SK-N-SH (cell line): ENCODE results near the gene OR1I1. TPM values are rescaled to one million over a fixed set of nuclear protein-coding genes. Genes with fewer than 3 reads are reported as not detected.
A peak's percentile ranks its signal among the peaks of the same experiment; 100 is the strongest.

Experiments used
- CTCF ChIA-PET: fragments of 300-600, 350-600 bp; formaldehyde crosslinking; extraction: SDS; loops from one replicate; lab custom pipeline; 2021; lab: Yijun Ruan, JAX
- POLR2A ChIA-PET: fragments of 350-600 bp; sonication (Branson Sonifier 250); formaldehyde crosslinking; extraction: SDS; loops from one replicate; lab custom pipeline; 2020; ENCODE audit warnings: antibody characterized with exemption, inconsistent platforms; lab: Yijun Ruan, JAX
- DNase-seq: peaks from one replicate; pipeline ENCODE4 v3.0.0; 2012
- H2AFZ ChIP-seq: fragments of 200-600 bp; sonication (generic); 2 replicates; pipeline ENCODE4 v1.8.1; 2016; ENCODE audit warnings: antibody characterized with exemption, mild to moderate bottlenecking, low read depth
- H3F3A ChIP-seq: fragments of 200-600 bp; sonication (generic); replicated peaks from 2 replicates; pipeline ENCODE3; 2016; ENCODE audit warnings: antibody characterized with exemption, mild to moderate bottlenecking; ENCODE audit not compliant: insufficient read depth
- H3K27ac ChIP-seq, 2 experiments: fragments of 200-500 bp in 1 of 2; fragments of 200-600 bp in 1 of 2; sonication (Bioruptor generic) in 1 of 2; sonication (generic), shearing (Covaris generic) in 1 of 2; 2 replicates each; pipeline versions ENCODE4 v1.5.1 to v1.6.1; 2014 to 2016; ENCODE audit warnings: low read depth in 2 of 2, inconsistent platforms in 1 of 2, low read length in 1 of 2, mild to moderate bottlenecking in 1 of 2, mixed read lengths in 1 of 2
- H3K27me3 ChIP-seq: fragments of 200-600 bp; sonication (generic), shearing (Covaris generic); 2 replicates; pipeline ENCODE4 v1.6.1; 2016; ENCODE audit warnings: mixed run types; ENCODE audit not compliant: insufficient read depth
- H3K36me3 ChIP-seq, 2 experiments: fragments of 200-500 bp in 1 of 2; fragments of 200-600 bp in 1 of 2; sonication (Bioruptor generic) in 1 of 2; sonication (generic) in 1 of 2; replicated peaks in 1 of 2; 2 replicates each; pipeline versions ENCODE3 to v1.5.1; 2014 to 2016; ENCODE audit warnings: low read length in 1 of 2, mild to moderate bottlenecking in 1 of 2; ENCODE audit not compliant: insufficient read depth in 2 of 2, control insufficient read depth in 1 of 2
- H3K4me1 ChIP-seq, 2 experiments: fragments of 200-500 bp in 1 of 2; fragments of 200-600 bp in 1 of 2; sonication (Bioruptor generic) in 1 of 2; sonication (generic), shearing (Covaris generic) in 1 of 2; 2 replicates each; pipeline versions ENCODE4 v1.5.1 to v1.6.1; 2014 to 2016; ENCODE audit warnings: low read depth in 1 of 2, low read length in 1 of 2, mixed run types in 1 of 2; ENCODE audit not compliant: insufficient read depth in 2 of 2, control insufficient read depth in 1 of 2
- H3K4me2 ChIP-seq: fragments of 200-600 bp; sonication (generic), shearing (Covaris generic); 2 replicates; pipeline ENCODE4 v1.6.1; 2017; ENCODE audit warnings: mixed run types
- H3K4me3 ChIP-seq, 2 experiments: fragments of 200-500 bp in 1 of 2; fragments of 200-600 bp in 1 of 2; sonication (Bioruptor generic) in 1 of 2; sonication (generic), shearing (Covaris generic) in 1 of 2; 2 replicates each; pipeline versions ENCODE4 v1.5.1 to v1.8.1; 2014 to 2016; ENCODE audit warnings: low read depth in 2 of 2, inconsistent platforms in 1 of 2, low read length in 1 of 2, mild to moderate bottlenecking in 1 of 2, mixed read lengths in 1 of 2, moderate library complexity in 1 of 2
- H3K79me2 ChIP-seq: fragments of 200-600 bp; sonication (generic); 2 replicates; pipeline ENCODE4 v1.8.1; 2017; ENCODE audit warnings: mild to moderate bottlenecking; ENCODE audit not compliant: insufficient read depth
- H3K9ac ChIP-seq: fragments of 200-600 bp; sonication (generic); 2 replicates; pipeline ENCODE4 v1.6.1; 2017; ENCODE audit warnings: mixed run types
- H3K9me2 ChIP-seq: fragments of 200-600 bp; sonication (generic); 2 replicates; pipeline ENCODE4 v1.6.1; 2017; ENCODE audit warnings: mixed run types
- H3K9me3 ChIP-seq: fragments of 200-600 bp; sonication (generic); 2 replicates; pipeline ENCODE4 v1.6.1; 2017; ENCODE audit warnings: mixed run types, mild to moderate bottlenecking, moderate library complexity
- H4K20me1 ChIP-seq: fragments of 200-600 bp; sonication (generic); 2 replicates; pipeline ENCODE4 v1.6.1; 2017; ENCODE audit warnings: mild to moderate bottlenecking, mixed run types; ENCODE audit not compliant: insufficient read depth
- ELF1 ChIP-seq: IDR thresholded peaks from 2 replicates; pipeline ENCODE4 v1.4.0; 2012
- FOXJ3 ChIP-seq: sonication (generic); formaldehyde crosslinking; IDR thresholded peaks from 2 replicates; pipeline ENCODE4 v1.5.1; 2020; ENCODE audit warnings: mild to moderate bottlenecking, missing genetic modification reagents
- GABPA ChIP-seq: IDR thresholded peaks from 2 replicates; pipeline ENCODE4 v1.4.0; 2012; ENCODE audit warnings: low read depth, mild to moderate bottlenecking
- JUND ChIP-seq: IDR thresholded peaks from 2 replicates; pipeline ENCODE4 v1.4.0; 2012
- MEF2A ChIP-seq: IDR thresholded peaks from 2 replicates; pipeline ENCODE4 v1.4.0; 2012; ENCODE audit warnings: low read depth, borderline replicate concordance
- NFIC ChIP-seq: IDR thresholded peaks from 2 replicates; pipeline ENCODE4 v1.4.0; 2012; ENCODE audit warnings: borderline replicate concordance
- NRF1 ChIP-seq: IDR thresholded peaks from 2 replicates; pipeline ENCODE4 v1.6.1; 2012; ENCODE audit warnings: low read depth, mild to moderate bottlenecking, low read length
- POLR2AphosphoS5 ChIP-seq: IDR thresholded peaks from 2 replicates; pipeline ENCODE4 v1.6.1; 2012; ENCODE audit warnings: low read depth, low read length
- RAD21 ChIP-seq: IDR thresholded peaks from 2 replicates; pipeline ENCODE4 v1.6.1; 2012; ENCODE audit warnings: mild to moderate bottlenecking, low read length
- RFX5 ChIP-seq: IDR thresholded peaks from 2 replicates; pipeline ENCODE4 v1.6.1; 2012; ENCODE audit warnings: mild to moderate bottlenecking, improper control_type of control experiment, low read length
- RXRA ChIP-seq: IDR thresholded peaks from 2 replicates; pipeline ENCODE4 v1.4.0; 2012; ENCODE audit warnings: low read depth, mild to moderate bottlenecking, borderline replicate concordance
- SMC3 ChIP-seq: IDR thresholded peaks from 2 replicates; pipeline ENCODE4 v1.6.1; 2012; ENCODE audit warnings: low read depth, low read length, improper control_type of control experiment
- TAF1 ChIP-seq: IDR thresholded peaks from 2 replicates; pipeline ENCODE4 v1.6.1; 2012; ENCODE audit warnings: low read depth, mild to moderate bottlenecking, low read length, moderate library complexity, borderline replicate concordance
- TCF12 ChIP-seq: IDR thresholded peaks from 2 replicates; pipeline ENCODE4 v1.4.0; 2012
- TEAD4 ChIP-seq: IDR thresholded peaks from 2 replicates; pipeline ENCODE4 v1.4.0; 2012; ENCODE audit warnings: mild to moderate bottlenecking, borderline replicate concordance; ENCODE audit not compliant: insufficient read depth
- YY1 ChIP-seq: IDR thresholded peaks from 2 replicates; pipeline ENCODE4 v1.4.0; 2012; ENCODE audit warnings: low read depth, mild to moderate bottlenecking
- WGBS: methylation state at CpG from one replicate; pipeline ENCODE4 v1.1.6; 2017; ENCODE audit warnings: low lambda C conversion rate; 5-methylcytosine and 5-hydroxymethylcytosine counted together
- polyA plus RNA-seq, 3 experiments: library from polyadenylated mRNA; depleted of rRNA; stranded (reverse); fragments of >200 nt; gene quantifications; 2 replicates each; pipeline ENCODE4 v1.2.3, GENCODE V29; 2012
- TF ChIP-seq, protein P1 (sequence below): IDR thresholded peaks from 2 replicates; pipeline ENCODE4 v1.4.0; 2012; ENCODE audit warnings: low read depth
- TF ChIP-seq, protein P2 (sequence below): IDR thresholded peaks from 2 replicates; pipeline ENCODE4; 2012
- TF ChIP-seq, protein P3 (sequence below): fragments of 150-350 bp; IDR thresholded peaks from 2 replicates; pipeline ENCODE4 v1.6.1; 2016; ENCODE audit warnings: mild to moderate bottlenecking, low read depth, low read length
- TF ChIP-seq, protein P4 (sequence below): IDR thresholded peaks from 2 replicates; pipeline ENCODE4 v1.4.0; 2012; ENCODE audit warnings: low read depth, borderline replicate concordance

The OR1I1 gene
- polyA plus RNA-seq, 1 of the 3 experiments (the other 2 are of a cell fraction) = not detected

DNA sequence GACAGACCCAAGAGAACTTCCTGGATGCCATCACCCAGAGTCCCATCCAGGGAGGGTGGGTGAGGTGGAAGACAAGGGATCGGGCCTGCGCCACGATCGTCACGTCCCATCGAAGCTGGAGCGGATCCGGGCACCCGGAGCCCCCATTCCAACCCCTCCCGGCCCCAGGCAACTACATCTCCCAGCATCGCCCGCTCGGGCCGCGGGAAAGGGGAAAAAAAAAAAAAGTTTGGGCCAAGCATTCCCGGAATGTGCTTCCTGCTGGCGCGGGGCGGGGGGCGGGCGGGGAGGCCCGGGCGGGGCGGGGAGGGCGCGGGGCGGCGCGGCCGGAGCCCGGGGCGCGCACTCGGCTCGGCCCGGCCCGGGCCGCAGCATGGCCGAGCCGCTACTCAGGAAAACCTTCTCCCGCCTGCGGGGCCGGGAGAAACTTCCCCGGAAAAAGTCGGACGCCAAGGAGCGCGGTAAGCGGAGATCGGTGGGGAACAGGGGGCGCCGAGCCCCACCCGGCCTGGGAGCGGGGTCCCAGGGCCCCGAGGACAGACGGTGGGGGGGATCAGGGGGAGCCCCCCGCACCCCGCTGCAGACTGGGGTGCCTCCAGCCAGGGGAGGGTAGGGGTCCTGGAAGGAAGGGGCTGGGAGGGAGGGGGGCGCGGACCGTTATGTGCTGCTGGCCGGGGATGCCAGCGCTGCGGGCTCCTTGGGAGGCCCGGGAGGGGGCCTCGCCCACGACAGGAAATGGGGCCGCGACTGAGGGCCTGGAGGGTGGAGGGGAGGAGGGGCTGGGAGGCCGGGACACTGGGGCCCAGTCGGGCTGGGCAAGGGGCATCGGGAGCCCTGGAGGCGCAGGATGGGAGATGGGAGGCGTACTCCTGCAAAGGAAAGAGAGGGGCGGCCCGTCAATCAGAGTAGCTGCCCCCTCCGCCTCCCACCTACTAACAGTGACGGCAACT lies 25.3 kb downstream of the OR1I1 start, which contains the start of gene SYDE1:
Gene SYDE1, plus strand, starts transcription at position 341 of the 950 bp plus-strand sequence. Its CDS starts 33 bp downstream, at position 374.
- peaks cover 28% of the 10 kb centered on the region for H3K79me2 ChIP-seq
- H3K27me3 ChIP-seq = no peaks in the 10 kb centered on the region
- peak within 1 kb of the TSS; percentile 75 to 79 for H3K4me3 ChIP-seq
- TF ChIP-seq ELF1 = peak; percentile 34; the same call in 1 of the 2 replicates
- no peak for TF ChIP-seq JUND
- TF ChIP-seq YY1 = 0 out of 2 replicates have a peak, but pooled peaks have one; percentile 30
- no peak for TF ChIP-seq SMC3
- no peak for TF ChIP-seq NRF1
- peak; percentile 70 for TF ChIP-seq GABPA
- no peak for TF ChIP-seq TCF12
- no peak for TF ChIP-seq RXRA
- peak; percentile 55; the same call in 1 of the 2 replicates for TF ChIP-seq POLR2AphosphoS5
- peak; percentile 77 for TF ChIP-seq TEAD4
- TF ChIP-seq, protein P1, sequence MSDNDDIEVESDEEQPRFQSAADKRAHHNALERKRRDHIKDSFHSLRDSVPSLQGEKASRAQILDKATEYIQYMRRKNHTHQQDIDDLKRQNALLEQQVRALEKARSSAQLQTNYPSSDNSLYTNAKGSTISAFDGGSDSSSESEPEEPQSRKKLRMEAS = peak; percentile 49; the same call in 1 of the 2 replicates
- TF ChIP-seq, protein P2, sequence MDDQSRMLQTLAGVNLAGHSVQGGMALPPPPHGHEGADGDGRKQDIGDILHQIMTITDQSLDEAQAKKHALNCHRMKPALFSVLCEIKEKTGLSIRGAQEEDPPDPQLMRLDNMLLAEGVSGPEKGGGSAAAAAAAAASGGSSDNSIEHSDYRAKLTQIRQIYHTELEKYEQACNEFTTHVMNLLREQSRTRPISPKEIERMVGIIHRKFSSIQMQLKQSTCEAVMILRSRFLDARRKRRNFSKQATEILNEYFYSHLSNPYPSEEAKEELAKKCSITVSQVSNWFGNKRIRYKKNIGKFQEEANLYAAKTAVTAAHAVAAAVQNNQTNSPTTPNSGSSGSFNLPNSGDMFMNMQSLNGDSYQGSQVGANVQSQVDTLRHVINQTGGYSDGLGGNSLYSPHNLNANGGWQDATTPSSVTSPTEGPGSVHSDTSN = peak; percentile 27; the same call in 1 of the 2 replicates
- TF ChIP-seq TAF1 = peak; percentile 56; the same call in 1 of the 2 replicates
- TF ChIP-seq, protein P3, sequence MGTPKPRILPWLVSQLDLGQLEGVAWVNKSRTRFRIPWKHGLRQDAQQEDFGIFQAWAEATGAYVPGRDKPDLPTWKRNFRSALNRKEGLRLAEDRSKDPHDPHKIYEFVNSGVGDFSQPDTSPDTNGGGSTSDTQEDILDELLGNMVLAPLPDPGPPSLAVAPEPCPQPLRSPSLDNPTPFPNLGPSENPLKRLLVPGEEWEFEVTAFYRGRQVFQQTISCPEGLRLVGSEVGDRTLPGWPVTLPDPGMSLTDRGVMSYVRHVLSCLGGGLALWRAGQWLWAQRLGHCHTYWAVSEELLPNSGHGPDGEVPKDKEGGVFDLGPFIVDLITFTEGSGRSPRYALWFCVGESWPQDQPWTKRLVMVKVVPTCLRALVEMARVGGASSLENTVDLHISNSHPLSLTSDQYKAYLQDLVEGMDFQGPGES = no peak
- TF ChIP-seq NFIC = peak; percentile 17; the same call in 1 of the 2 replicates
- TF ChIP-seq FOXJ3 (CRISPR knock-in tag) = no peak
- TF ChIP-seq RFX5 = no peak
- TF ChIP-seq, protein P4, sequence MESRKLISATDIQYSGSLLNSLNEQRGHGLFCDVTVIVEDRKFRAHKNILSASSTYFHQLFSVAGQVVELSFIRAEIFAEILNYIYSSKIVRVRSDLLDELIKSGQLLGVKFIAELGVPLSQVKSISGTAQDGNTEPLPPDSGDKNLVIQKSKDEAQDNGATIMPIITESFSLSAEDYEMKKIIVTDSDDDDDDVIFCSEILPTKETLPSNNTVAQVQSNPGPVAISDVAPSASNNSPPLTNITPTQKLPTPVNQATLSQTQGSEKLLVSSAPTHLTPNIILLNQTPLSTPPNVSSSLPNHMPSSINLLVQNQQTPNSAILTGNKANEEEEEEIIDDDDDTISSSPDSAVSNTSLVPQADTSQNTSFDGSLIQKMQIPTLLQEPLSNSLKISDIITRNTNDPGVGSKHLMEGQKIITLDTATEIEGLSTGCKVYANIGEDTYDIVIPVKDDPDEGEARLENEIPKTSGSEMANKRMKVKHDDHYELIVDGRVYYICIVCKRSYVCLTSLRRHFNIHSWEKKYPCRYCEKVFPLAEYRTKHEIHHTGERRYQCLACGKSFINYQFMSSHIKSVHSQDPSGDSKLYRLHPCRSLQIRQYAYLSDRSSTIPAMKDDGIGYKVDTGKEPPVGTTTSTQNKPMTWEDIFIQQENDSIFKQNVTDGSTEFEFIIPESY = no peak
- TF ChIP-seq RAD21 = no peak
- no peak for TF ChIP-seq MEF2A
- H3K36me3 ChIP-seq = peaks cover 14 to 33% of the 10 kb centered on the region in 2 experiments
- H3K4me1 ChIP-seq = peaks cover 0 to 9% of the 10 kb centered on the region in 2 experiments; a peak in 1 of 4 replicates
- DNase-seq = peak; percentile 88
- peak within 1 kb of the TSS; percentile 97 for H3K9ac ChIP-seq
- no peaks in the 10 kb centered on the region for H3K9me2 ChIP-seq
- peaks cover 2% of the 10 kb centered on the region for H3F3A ChIP-seq
- CTCF ChIA-PET = interaction anchor here (0.6 to 2.9 kb wide), 3 partner anchors 11 to 70 kb away, joined by 3 to 16 read pairs (median 4); no protein-coding TSS in a partner anchor
- POLR2A ChIA-PET = interaction anchor here (1.6 to 2.1 kb wide), 2 partner anchors 17 to 18 kb away, joined by 4 to 7 read pairs; a partner anchor contains a TSS
- H3K27ac ChIP-seq = peak within 1 kb of the TSS; percentile 62 to 67
- H2AFZ ChIP-seq = peak within 1 kb of the TSS; percentile 89
- H4K20me1 ChIP-seq = no peaks in the 10 kb centered on the region
- no peaks in the 10 kb centered on the region for H3K9me3 ChIP-seq
- H3K4me2 ChIP-seq = peak within 1 kb of the TSS; percentile 87
- WGBS = 1% methylated on average over 39 of the region's 78 CpGs
